ENCODE results near the gene FGF4. TPM values are rescaled to one million over a fixed set of nuclear protein-coding genes. Genes with fewer than 3 reads are reported as not detected.
"Not testable (repeated sequence)": the region's sequence is repeated elsewhere in the genome, so short reads cannot be mapped to it uniquely, and the experiment has no call there.

The FGF4 gene
- total RNA-seq, 2 experiments from 2014 or later = not detected

- CTCF ChIA-PET = no interaction called here
These were observed 6.1 kb upstream of the FGF4 start for GRCh38 chr11:69781241-69781640.

GRCh38 chr11:69778373-69778772, 3.2 kb upstream of the FGF4 start:
- ChIA-PET POLR2A (no interaction called here), CTCF (interaction anchor here (1.7 kb wide), 1 partner anchor 109 kb away, joined by 3 read pairs; no protein-coding TSS in a partner anchor)

More at GRCh38 chr11:69781241-69781640, 6.1 kb upstream of the FGF4 start:
- POLR2A ChIA-PET = no interaction called here

- CTCF ChIA-PET = no interaction called here
- POLR2A ChIA-PET = no interaction called here
These were observed 583 bp downstream of the FGF4 start for GRCh38 chr11:69774354-69775162.

GRCh38 chr11:69773626-69774353, 1.4 kb downstream of the FGF4 start:
- POLR2A ChIA-PET = no interaction called here
- CTCF ChIA-PET = no interaction called here

- ChIA-PET POLR2A (no interaction called here), CTCF (no interaction called here)
These were observed 3.7 kb downstream of the FGF4 start for GRCh38 chr11:69771466-69771865.

GRCh38 chr11:69770540-69770939, 4.6 kb downstream of the FGF4 start:
- CTCF ChIA-PET = no interaction called here
- POLR2A ChIA-PET = no interaction called here

- CTCF ChIA-PET = interaction anchor here (0.6 kb wide), 1 partner anchor 413 kb away, joined by 4 read pairs; no protein-coding TSS in a partner anchor
These were observed 9.6 kb downstream of the FGF4 start for GRCh38 chr11:69765498-69765995.

GRCh38 chr11:69764918-69765317, 10.2 kb downstream of the FGF4 start:
- POLR2A ChIA-PET, CTCF ChIA-PET: not testable (repeated sequence)

More at GRCh38 chr11:69765498-69765995, 9.6 kb downstream of the FGF4 start:
- POLR2A ChIA-PET = no interaction called here

- POLR2A ChIA-PET = no interaction called here
- CTCF ChIA-PET = no interaction called here
These were observed 14.8 kb downstream of the FGF4 start for GRCh38 chr11:69760319-69760718.

GRCh38 chr11:69752890-69753289, 22.3 kb downstream of the FGF4 start:
- POLR2A ChIA-PET = no interaction called here
- CTCF ChIA-PET = no interaction called here

GRCh38 chr11:69750875-69751597, 24.1 kb downstream of the FGF4 start:
- ChIA-PET CTCF (no interaction called here), POLR2A (no interaction called here)

- ChIA-PET POLR2A (no interaction called here), CTCF (interaction anchor here (0.5 kb wide), 1 partner anchor 1272 kb away, joined by 3 read pairs; no protein-coding TSS in a partner anchor)
These were observed 24.9 kb downstream of the FGF4 start for GRCh38 chr11:69750108-69750850.

GRCh38 chr11:69748637-69749036, 26.5 kb downstream of the FGF4 start:
- ChIA-PET CTCF (no interaction called here), POLR2A (no interaction called here)

- CTCF ChIA-PET = interaction anchor here (0.9 kb wide), 1 partner anchor 77 kb away, joined by 4 read pairs; no protein-coding TSS in a partner anchor
- POLR2A ChIA-PET = no interaction called here
These were observed 28.1 kb downstream of the FGF4 start for GRCh38 chr11:69746752-69747742.

GRCh38 chr11:69746140-69746539, 29.0 kb downstream of the FGF4 start:
- ChIA-PET POLR2A (no interaction called here), CTCF (no interaction called here)

GRCh38 chr11:69745201-69745600, 29.9 kb downstream of the FGF4 start:
- CTCF ChIA-PET = no interaction called here

GRCh38 chr11:69744435-69744834, 30.7 kb downstream of the FGF4 start:
- CTCF ChIA-PET = interaction anchor here (0.6 kb wide), 1 partner anchor 208 kb away, joined by 3 read pairs; no protein-coding TSS in a partner anchor
- POLR2A ChIA-PET = no interaction called here

More at GRCh38 chr11:69745201-69745600, 29.9 kb downstream of the FGF4 start:
- POLR2A ChIA-PET = no interaction called here

GRCh38 chr11:69734841-69735240, 40.3 kb downstream of the FGF4 start:
- ChIA-PET CTCF (interaction anchor here (0.6 kb wide), 1 partner anchor 190 kb away, joined by 3 read pairs; no protein-coding TSS in a partner anchor), POLR2A (no interaction called here)
